ENCODE results near the gene UGT2A1. TPM values are rescaled to one million over a fixed set of nuclear protein-coding genes. Genes with fewer than 3 reads are reported as not detected.

Gene UGT2A1
- total RNA-seq, 4 donors from 2014 or later = not detected

- Histone ChIP-seq H3K27me3 (no peaks in the 10 kb centered on the region), H3K36me3 (no peaks in the 10 kb centered on the region), H3K4me1 (no peaks in the 10 kb centered on the region), H3K9me3 (no peaks in the 10 kb centered on the region), H3K4me3 (replicated peaks in 1 of 3) (no peak overlapping the region), H3K27ac (no peak overlapping the region)
- TF ChIP-seq CTCF (IDR thresholded peaks at IDR 0.05) (no peak), POLR2A (IDR thresholded peaks at IDR 0.05) (no peak)
- 27 to 45% methylated on average over 4 of the region's 4 CpGs for WGBS, 2 donors
- DNase-seq = no peak
- intact Hi-C loops (cut with DNase I) = no loop called here
Observed at GRCh38 chr4:69594382-69594781, 58.7 kb downstream of the UGT2A1 start.

- H3K4me3 ChIP-seq (replicated peaks in 1 of 3) = no peak overlapping the region
- intact Hi-C loops (cut with DNase I) = no loop called here
- no peaks in the 10 kb centered on the region for H3K9me3 ChIP-seq
- 27 to 30% methylated on average over 1 of the region's 1 CpG for WGBS, 2 donors
- no peak for DNase-seq
- no peak overlapping the region for H3K27ac ChIP-seq
- no peaks in the 10 kb centered on the region for H3K4me1 ChIP-seq
- no peak for TF ChIP-seq CTCF (IDR thresholded peaks at IDR 0.05)
- no peak for TF ChIP-seq POLR2A (IDR thresholded peaks at IDR 0.05)
- H3K27me3 ChIP-seq = peaks cover 2% of the 10 kb centered on the region
- H3K36me3 ChIP-seq = no peaks in the 10 kb centered on the region
Observed at GRCh38 chr4:69591364-69591763, 61.7 kb downstream of the UGT2A1 start.

GRCh38 chr4:69589884-69590283 is 63.2 kb downstream of the UGT2A1 start:
- Histone ChIP-seq H3K4me3 (replicated peaks in 1 of 3) (no peak overlapping the region), H3K9me3 (no peaks in the 10 kb centered on the region), H3K4me1 (no peaks in the 10 kb centered on the region), H3K27ac (no peak overlapping the region), H3K27me3 (peaks cover 2% of the 10 kb centered on the region), H3K36me3 (no peaks in the 10 kb centered on the region)
- no peak for DNase-seq
- TF ChIP-seq CTCF (IDR thresholded peaks at IDR 0.05) (no peak), POLR2A (IDR thresholded peaks at IDR 0.05) (no peak)
- intact Hi-C loops (cut with DNase I) = no loop called here
- 39 to 77% methylated on average over 1 of the region's 1 CpG for WGBS, 2 donors

- TF ChIP-seq POLR2A (IDR thresholded peaks at IDR 0.05) (no peak), CTCF (IDR thresholded peaks at IDR 0.05) (no peak)
- 69 to 81% methylated on average over 5 of the region's 5 CpGs for WGBS, 2 donors
- H3K4me1 ChIP-seq = no peaks in the 10 kb centered on the region
- H3K36me3 ChIP-seq = no peaks in the 10 kb centered on the region
- intact Hi-C loops (cut with DNase I) = no loop called here
- H3K9me3 ChIP-seq = no peaks in the 10 kb centered on the region
- H3K4me3 ChIP-seq (replicated peaks in 1 of 3) = no peak overlapping the region
- H3K27ac ChIP-seq = no peak overlapping the region
- peaks cover 2% of the 10 kb centered on the region for H3K27me3 ChIP-seq
- no peak for DNase-seq
Observed at GRCh38 chr4:69584135-69584534, 68.9 kb downstream of the UGT2A1 start.

- WGBS, 2 donors = 70 to 71% methylated on average over 2 of the region's 2 CpGs
Observed at GRCh38 chr4:69583543-69583942, 69.5 kb downstream of the UGT2A1 start.

More at GRCh38 chr4:69583543-69583942, 69.5 kb downstream of the UGT2A1 start:
- no peak for DNase-seq
- no peak for TF ChIP-seq CTCF (IDR thresholded peaks at IDR 0.05)
- TF ChIP-seq POLR2A (IDR thresholded peaks at IDR 0.05) = no peak
- H3K4me1 ChIP-seq = no peaks in the 10 kb centered on the region
- intact Hi-C loops (cut with DNase I) = no loop called here
- H3K36me3 ChIP-seq = no peaks in the 10 kb centered on the region
- no peak overlapping the region for H3K27ac ChIP-seq
- peaks cover 2% of the 10 kb centered on the region for H3K27me3 ChIP-seq
- no peak overlapping the region for H3K4me3 ChIP-seq (replicated peaks in 1 of 3)
- no peaks in the 10 kb centered on the region for H3K9me3 ChIP-seq
